PC-9 (cell line): ENCODE data around the gene SLC9A3. TPM values are rescaled to one million over a fixed set of nuclear protein-coding genes. Genes with fewer than 3 reads are reported as not detected.

Source experiments
- BruUV-seq: library from RNA; stranded (reverse); fragments of 400-500 nt; replicated peaks from 2 replicates; lab custom pipeline; 2021; lab: Mats Ljungman, UMichigan
- CTCF ChIA-PET: fragments of 300-600 bp; sonication (Branson Sonifier 250); formaldehyde crosslinking; loops from one replicate; lab custom pipeline; 2022; ENCODE audit warnings: antibody characterized with exemption; lab: Charles Lee
- POLR2A ChIA-PET: fragments of 300-600 bp; sonication (Branson Sonifier 250); formaldehyde crosslinking; loops from one replicate; lab custom pipeline; 2022; ENCODE audit warnings: antibody characterized with exemption; ENCODE audit not compliant: unreplicated experiment; lab: Charles Lee
- DNase-seq, 2 experiments: peaks; one replicate each; pipeline versions ENCODE4 v3.0.0 to v3.0.0-alpha.2; 2015 to 2022; ENCODE audit warnings: mixed read lengths in 1 of 2
- H2AFZ ChIP-seq: fragments of 200-600 bp; sonication (generic); 2 replicates; pipeline ENCODE4 v1.8.1; 2017; ENCODE audit warnings: antibody characterized with exemption
- H3F3A ChIP-seq: fragments of 200-600 bp; sonication (generic); 2 replicates; pipeline ENCODE4 v1.8.1; 2017; ENCODE audit warnings: antibody characterized with exemption, mild to moderate bottlenecking, low read depth; ENCODE audit not compliant: insufficient read depth
- H3K27ac ChIP-seq: fragments of 200-600 bp; sonication (generic); 2 replicates; pipeline ENCODE4 v1.6.1; 2016; ENCODE audit warnings: mixed run types
- H3K27me3 ChIP-seq: fragments of 200-600 bp; sonication (generic); 2 replicates; pipeline ENCODE4 v1.6.1; 2016; ENCODE audit warnings: low read depth, mixed run types; ENCODE audit not compliant: insufficient read depth
- H3K36me3 ChIP-seq: fragments of 200-600 bp; sonication (generic); 2 replicates; pipeline ENCODE4 v1.6.1; 2016; ENCODE audit warnings: low read depth, mixed run types
- H3K4me1 ChIP-seq: fragments of 200-600 bp; sonication (generic); replicated peaks from 2 replicates; pipeline ENCODE4 v1.6.1; 2016; ENCODE audit warnings: mixed run types; ENCODE audit not compliant: insufficient read depth
- H3K4me2 ChIP-seq: fragments of 200-600 bp; sonication (generic); 2 replicates; pipeline ENCODE4 v1.6.1; 2017; ENCODE audit warnings: mixed run types
- H3K4me3 ChIP-seq: fragments of 200-600 bp; sonication (generic); 2 replicates; pipeline ENCODE4 v1.6.1; 2016; ENCODE audit warnings: mixed run types
- H3K79me2 ChIP-seq: fragments of 200-600 bp; sonication (generic); 2 replicates; pipeline ENCODE4 v1.6.1; 2017; ENCODE audit warnings: low read depth, mixed run types
- H3K9me2 ChIP-seq: fragments of 200-600 bp; sonication (generic); 2 replicates; pipeline ENCODE4 v1.8.1; 2017; ENCODE audit warnings: mild to moderate bottlenecking; ENCODE audit not compliant: insufficient read depth
- H3K9me3 ChIP-seq: fragments of 200-600 bp; sonication (generic); 2 replicates; pipeline ENCODE4 v1.8.1; 2016; ENCODE audit warnings: low read depth; ENCODE audit not compliant: insufficient read depth
- H4K20me1 ChIP-seq: fragments of 200-600 bp; sonication (generic); 2 replicates; pipeline ENCODE4 v1.8.1; 2017; ENCODE audit not compliant: insufficient read depth
- EZH2 ChIP-seq: fragments of 200-600 bp; sonication (generic); IDR thresholded peaks from 2 replicates; pipeline ENCODE4 v1.8.0; 2017; ENCODE audit warnings: antibody characterized with exemption, low read depth
- intact Hi-C: fragments of 100-400 bp; cut with micrococcal nuclease; formaldehyde crosslinking; loops from one replicate; pipeline ENCODE4 v1.10.0; 2022; ENCODE audit not compliant: unreplicated experiment
- total RNA-seq: library from RNA; stranded (reverse); gene quantifications from 2 replicates; pipeline ENCODE4 v1.2.3, GENCODE V29; 2021
- TF ChIP-seq, protein P1 (sequence below): fragments of 200-600 bp; sonication (generic); conservative IDR thresholded peaks from 2 replicates; pipeline ENCODE4 v1.6.1; 2017; ENCODE audit warnings: mixed run types, antibody characterized with exemption, mild to moderate bottlenecking, moderate library complexity

SLC9A3 gene
- total RNA-seq, 1 experiment from 2014 or later = 5.6 TPM

- DNase-seq = no peak
- ChIA-PET POLR2A (no interaction called here), CTCF (no interaction called here)
- no peaks in the 10 kb centered on the region for H3F3A ChIP-seq
- no peak overlapping the region for H3K4me3 ChIP-seq
- BruUV-seq = no TSS peak
- H3K27ac ChIP-seq = no peak overlapping the region
- H3K4me1 ChIP-seq = no peaks in the 10 kb centered on the region
- no peak overlapping the region for H2AFZ ChIP-seq
- H4K20me1 ChIP-seq = no peaks in the 10 kb centered on the region
- H3K36me3 ChIP-seq = no peaks in the 10 kb centered on the region
- H3K9me2 ChIP-seq = no peaks in the 10 kb centered on the region
- intact Hi-C loops = no loop called here
- no peaks in the 10 kb centered on the region for H3K9me3 ChIP-seq
- no peak for TF ChIP-seq EZH2
- TF ChIP-seq, protein P1, sequence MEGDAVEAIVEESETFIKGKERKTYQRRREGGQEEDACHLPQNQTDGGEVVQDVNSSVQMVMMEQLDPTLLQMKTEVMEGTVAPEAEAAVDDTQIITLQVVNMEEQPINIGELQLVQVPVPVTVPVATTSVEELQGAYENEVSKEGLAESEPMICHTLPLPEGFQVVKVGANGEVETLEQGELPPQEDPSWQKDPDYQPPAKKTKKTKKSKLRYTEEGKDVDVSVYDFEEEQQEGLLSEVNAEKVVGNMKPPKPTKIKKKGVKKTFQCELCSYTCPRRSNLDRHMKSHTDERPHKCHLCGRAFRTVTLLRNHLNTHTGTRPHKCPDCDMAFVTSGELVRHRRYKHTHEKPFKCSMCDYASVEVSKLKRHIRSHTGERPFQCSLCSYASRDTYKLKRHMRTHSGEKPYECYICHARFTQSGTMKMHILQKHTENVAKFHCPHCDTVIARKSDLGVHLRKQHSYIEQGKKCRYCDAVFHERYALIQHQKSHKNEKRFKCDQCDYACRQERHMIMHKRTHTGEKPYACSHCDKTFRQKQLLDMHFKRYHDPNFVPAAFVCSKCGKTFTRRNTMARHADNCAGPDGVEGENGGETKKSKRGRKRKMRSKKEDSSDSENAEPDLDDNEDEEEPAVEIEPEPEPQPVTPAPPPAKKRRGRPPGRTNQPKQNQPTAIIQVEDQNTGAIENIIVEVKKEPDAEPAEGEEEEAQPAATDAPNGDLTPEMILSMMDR = no peak
- H3K27me3 ChIP-seq = peaks cover 82% of the 10 kb centered on the region
- no peaks in the 10 kb centered on the region for H3K79me2 ChIP-seq
- no peak overlapping the region for H3K4me2 ChIP-seq
Observed at GRCh38 chr5:504326-505154, 19.7 kb downstream of the SLC9A3 start.

DNA sequence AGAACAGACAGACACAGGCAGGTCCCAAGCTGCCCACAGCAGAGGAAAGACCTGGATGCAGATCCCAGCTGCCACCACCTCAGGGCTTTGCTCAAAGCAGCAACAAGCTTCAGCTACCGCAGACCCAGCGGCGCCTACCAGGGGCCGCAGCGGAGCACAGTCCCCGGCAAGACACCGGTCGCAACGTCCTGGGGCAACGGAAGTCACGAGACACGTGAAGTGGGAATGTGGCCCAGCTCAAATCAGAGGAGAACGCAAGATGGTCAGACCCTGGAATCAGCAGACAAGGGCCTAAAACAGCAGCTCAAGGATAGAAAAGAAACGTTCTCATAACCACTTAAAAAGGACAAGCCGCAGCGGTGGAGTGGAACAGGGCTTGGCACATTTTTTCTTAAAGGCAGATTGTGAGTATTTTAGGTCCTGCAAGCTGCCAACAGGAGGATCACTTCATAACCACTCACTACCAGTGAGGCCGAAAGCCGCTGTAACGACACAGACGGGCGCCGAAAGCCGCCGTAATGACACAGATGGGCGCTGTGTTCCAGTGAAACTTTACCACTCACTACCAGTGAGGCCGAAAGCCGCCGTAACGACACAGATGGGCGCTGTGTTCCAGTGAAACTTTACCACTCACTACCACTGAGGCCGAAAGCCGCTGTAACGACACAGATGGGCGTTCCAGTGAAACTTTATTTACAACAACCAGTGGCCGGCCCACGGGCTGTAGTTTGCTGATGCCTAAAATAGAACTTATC, 21.7 kb downstream of the SLC9A3 start:
- H2AFZ ChIP-seq = no peak overlapping the region

DNA sequence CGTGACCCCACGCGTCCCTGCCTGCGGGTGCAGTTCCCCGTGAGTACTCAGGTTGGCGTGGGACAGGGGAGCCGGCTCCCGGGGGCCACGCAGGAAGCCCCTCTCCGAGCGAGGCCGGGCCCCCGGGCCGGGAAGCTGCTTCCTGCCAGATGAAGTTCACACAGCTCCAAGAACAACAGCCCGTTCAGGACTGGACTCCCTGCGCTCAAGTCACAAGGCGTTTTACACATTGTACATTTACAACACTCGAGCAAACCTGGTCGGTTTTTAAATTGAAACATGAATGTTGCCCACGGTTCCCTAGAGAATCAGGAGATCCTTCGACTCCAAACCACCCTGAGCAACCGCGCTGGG, 22.4 kb downstream of the SLC9A3 start:
- intact Hi-C loops = no loop called here
- Histone ChIP-seq H4K20me1 (no peaks in the 10 kb centered on the region), H3K27me3 (peaks cover 89% of the 10 kb centered on the region), H3K4me1 (no peaks in the 10 kb centered on the region), H3F3A (no peaks in the 10 kb centered on the region), H3K4me2 (no peak overlapping the region), H3K9me2 (no peaks in the 10 kb centered on the region), H3K36me3 (no peaks in the 10 kb centered on the region), H3K79me2 (no peaks in the 10 kb centered on the region), H3K4me3 (no peak overlapping the region), H3K27ac (no peak overlapping the region), H3K9me3 (no peaks in the 10 kb centered on the region), H2AFZ (no peak overlapping the region)
- ChIA-PET POLR2A (no interaction called here), CTCF (no interaction called here)
- no peak for DNase-seq
- TF ChIP-seq, protein P1 = no peak
- no peak for TF ChIP-seq EZH2
- no TSS peak for BruUV-seq

More for the DNA sequence above, 21.7 kb downstream of the SLC9A3 start:
- no peak for TF ChIP-seq EZH2
- TF ChIP-seq, protein P1 = no peak
- no TSS peak for BruUV-seq
- Histone ChIP-seq H3K4me3 (no peak overlapping the region), H3K9me2 (no peaks in the 10 kb centered on the region), H3K79me2 (no peaks in the 10 kb centered on the region), H4K20me1 (no peaks in the 10 kb centered on the region), H3F3A (no peaks in the 10 kb centered on the region), H3K4me1 (no peaks in the 10 kb centered on the region), H3K27ac (no peak overlapping the region), H3K4me2 (no peak overlapping the region), H3K9me3 (no peaks in the 10 kb centered on the region), H3K36me3 (no peaks in the 10 kb centered on the region), H3K27me3 (peaks cover 86% of the 10 kb centered on the region)
- no peak for DNase-seq
- CTCF ChIA-PET = no interaction called here
- POLR2A ChIA-PET = interaction anchor here (0.6 kb wide), 1 partner anchor 360 kb away, joined by 5 read pairs; no protein-coding TSS in a partner anchor
- intact Hi-C loops = no loop called here
